ENCODE data around the gene STAT3.
A peak's percentile ranks its signal among the peaks of the same experiment; 100 is the strongest.

Gene STAT3

DNA sequence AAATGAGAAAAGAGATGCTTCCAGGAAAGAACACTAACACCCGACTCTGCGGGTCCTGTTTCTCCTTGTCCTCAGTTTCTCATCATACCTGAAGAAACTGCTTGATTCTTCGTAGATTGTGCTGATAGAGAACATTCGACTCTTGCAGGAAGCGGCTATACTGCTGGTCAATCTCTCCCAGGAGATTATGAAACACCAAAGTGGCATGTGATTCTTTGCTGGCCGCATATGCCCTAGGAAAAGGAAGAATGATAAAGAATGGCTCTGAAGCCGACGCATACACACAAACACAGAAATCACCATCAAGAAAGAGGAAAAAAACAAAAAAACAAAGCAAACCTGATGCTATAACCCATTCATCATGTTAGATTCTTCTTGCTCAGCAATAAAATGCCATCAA is 41.8 kb downstream of the STAT3 start:
- no peak overlapping the region for H3K27ac Mint-ChIP-seq
- no peaks in the 10 kb centered on the region for H3K27me3 Mint-ChIP-seq (ENCODE audit: low read depth)
- H3K4me3 Mint-ChIP-seq = no peak overlapping the region
- H3K4me1 Mint-ChIP-seq = peaks cover 9% of the 10 kb centered on the region
- TF ChIP-seq, protein P1, sequence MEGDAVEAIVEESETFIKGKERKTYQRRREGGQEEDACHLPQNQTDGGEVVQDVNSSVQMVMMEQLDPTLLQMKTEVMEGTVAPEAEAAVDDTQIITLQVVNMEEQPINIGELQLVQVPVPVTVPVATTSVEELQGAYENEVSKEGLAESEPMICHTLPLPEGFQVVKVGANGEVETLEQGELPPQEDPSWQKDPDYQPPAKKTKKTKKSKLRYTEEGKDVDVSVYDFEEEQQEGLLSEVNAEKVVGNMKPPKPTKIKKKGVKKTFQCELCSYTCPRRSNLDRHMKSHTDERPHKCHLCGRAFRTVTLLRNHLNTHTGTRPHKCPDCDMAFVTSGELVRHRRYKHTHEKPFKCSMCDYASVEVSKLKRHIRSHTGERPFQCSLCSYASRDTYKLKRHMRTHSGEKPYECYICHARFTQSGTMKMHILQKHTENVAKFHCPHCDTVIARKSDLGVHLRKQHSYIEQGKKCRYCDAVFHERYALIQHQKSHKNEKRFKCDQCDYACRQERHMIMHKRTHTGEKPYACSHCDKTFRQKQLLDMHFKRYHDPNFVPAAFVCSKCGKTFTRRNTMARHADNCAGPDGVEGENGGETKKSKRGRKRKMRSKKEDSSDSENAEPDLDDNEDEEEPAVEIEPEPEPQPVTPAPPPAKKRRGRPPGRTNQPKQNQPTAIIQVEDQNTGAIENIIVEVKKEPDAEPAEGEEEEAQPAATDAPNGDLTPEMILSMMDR (IDR thresholded peaks at IDR 0.05; ENCODE audit: unreplicated experiment in 3 of 3) = no peak
- H3K36me3 Mint-ChIP-seq (ENCODE audit: low read depth) = peaks cover 44% of the 10 kb centered on the region
- H3K9me3 Mint-ChIP-seq = no peaks in the 10 kb centered on the region

DNA sequence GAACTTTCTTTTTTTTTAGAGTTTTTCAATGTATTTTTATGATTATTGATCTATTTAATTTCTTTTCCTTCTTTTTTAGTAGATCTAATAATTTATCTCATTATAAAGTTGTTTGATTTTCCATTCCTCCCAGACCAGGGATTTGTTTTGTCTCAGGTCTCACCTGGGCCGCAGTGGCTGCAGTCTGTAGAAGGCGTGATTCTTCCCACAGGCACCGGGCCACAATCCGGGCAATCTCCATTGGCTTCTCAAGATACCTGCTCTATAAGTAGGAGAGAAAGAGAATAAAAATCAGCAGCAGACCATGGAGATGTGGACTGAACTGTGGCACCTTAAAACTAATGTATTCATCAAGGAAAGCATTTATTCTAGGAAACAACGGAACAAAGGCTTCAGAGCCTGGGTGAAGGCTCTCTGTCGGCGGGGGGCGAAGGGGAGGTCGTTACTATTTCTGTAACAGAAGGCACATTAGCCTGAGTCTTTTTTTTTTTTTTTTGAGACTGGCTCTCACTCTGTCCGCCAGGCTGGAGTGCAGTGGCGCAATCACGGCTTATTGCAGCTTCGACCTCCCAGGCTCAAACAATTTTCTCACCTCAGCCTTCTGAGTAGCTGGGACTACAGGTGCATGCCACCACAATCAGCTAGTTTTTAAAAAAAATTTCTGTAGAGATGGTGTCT is 42.7 kb downstream of the STAT3 start:
- no peaks in the 10 kb centered on the region for H3K27me3 Mint-ChIP-seq (ENCODE audit: low read depth)
- H3K27ac Mint-ChIP-seq = peak overlapping the region in 1 of 3 experiments; percentile 48
- H3K4me3 Mint-ChIP-seq = no peak overlapping the region
- H3K4me1 Mint-ChIP-seq = peaks cover 9% of the 10 kb centered on the region
- TF ChIP-seq, protein P1 (IDR thresholded peaks at IDR 0.05; ENCODE audit: unreplicated experiment in 3 of 3) = no peak
- H3K36me3 Mint-ChIP-seq (ENCODE audit: low read depth) = peaks cover 52% of the 10 kb centered on the region
- H3K9me3 Mint-ChIP-seq = no peaks in the 10 kb centered on the region

DNA sequence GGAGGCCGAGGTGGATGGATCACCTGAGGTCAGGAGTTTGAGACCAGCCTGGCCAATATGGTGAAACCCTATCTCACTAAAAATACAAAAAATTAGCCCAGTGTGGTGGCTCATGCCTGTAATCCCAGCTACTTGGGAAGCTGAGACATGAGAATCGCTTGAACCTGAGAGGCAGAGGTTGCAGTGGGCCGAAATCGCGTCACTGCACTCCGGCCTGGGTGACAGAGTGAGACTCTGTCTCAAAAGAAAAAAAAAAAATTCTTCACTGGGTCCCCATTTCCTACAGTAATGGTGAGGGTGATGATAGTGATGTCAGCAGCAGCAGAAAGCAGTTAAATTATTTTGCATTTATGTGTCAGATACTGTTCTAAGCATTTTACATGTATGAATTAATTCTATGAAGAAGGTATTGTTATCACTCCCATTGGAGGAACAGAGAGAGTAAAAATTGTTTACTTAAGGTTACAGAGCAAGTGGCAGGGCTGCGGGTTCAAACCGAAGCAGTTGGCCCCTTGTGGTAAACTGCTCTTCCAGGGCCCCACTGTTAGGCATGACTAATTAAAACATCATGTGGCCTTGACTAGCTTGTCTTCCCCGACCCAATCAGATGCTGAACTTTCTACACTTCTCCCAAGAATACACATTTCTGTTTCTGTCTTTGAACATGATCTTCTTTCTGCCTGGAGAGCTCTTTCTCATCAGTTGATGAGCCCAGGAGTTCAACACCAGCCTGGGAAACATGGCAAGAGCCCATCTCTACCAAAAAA is 45.8 kb downstream of the STAT3 start:
- Mint-ChIP-seq H3K36me3 (ENCODE audit: low read depth) (peaks cover 63% of the 10 kb centered on the region), H3K27me3 (ENCODE audit: low read depth) (no peaks in the 10 kb centered on the region), H3K4me3 (no peak overlapping the region), H3K4me1 (peaks cover 3% of the 10 kb centered on the region), H3K27ac (no peak overlapping the region), H3K9me3 (no peaks in the 10 kb centered on the region)
- TF ChIP-seq, protein P1 (IDR thresholded peaks at IDR 0.05; ENCODE audit: unreplicated experiment in 3 of 3) = no peak

DNA sequence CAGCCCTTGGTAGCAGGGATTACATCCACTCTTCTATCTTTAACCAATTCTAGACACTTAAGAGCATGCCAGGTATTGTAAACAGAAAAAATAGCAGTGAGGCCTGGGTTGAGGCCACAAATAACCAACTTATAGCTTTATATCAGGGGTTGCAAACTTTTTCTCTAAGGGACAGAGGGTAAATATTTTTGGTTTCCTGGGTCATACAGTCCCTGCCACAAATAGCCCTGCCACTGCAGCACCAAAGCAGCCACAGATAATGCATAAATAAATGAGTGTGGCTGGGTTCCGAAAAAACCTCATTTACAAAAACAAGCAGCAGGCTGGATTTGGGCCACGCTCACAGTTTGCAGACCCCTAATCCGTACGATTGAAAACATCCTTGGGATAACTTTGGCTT is 46.7 kb downstream of the STAT3 start:
- H3K27me3 Mint-ChIP-seq (ENCODE audit: low read depth) = no peaks in the 10 kb centered on the region
- no peaks in the 10 kb centered on the region for H3K9me3 Mint-ChIP-seq
- H3K36me3 Mint-ChIP-seq (ENCODE audit: low read depth) = peaks cover 61% of the 10 kb centered on the region
- H3K27ac Mint-ChIP-seq = no peak overlapping the region
- H3K4me1 Mint-ChIP-seq = no peaks in the 10 kb centered on the region
- TF ChIP-seq, protein P1 (IDR thresholded peaks at IDR 0.05; ENCODE audit: unreplicated experiment in 3 of 3) = no peak
- H3K4me3 Mint-ChIP-seq = no peak overlapping the region

DNA sequence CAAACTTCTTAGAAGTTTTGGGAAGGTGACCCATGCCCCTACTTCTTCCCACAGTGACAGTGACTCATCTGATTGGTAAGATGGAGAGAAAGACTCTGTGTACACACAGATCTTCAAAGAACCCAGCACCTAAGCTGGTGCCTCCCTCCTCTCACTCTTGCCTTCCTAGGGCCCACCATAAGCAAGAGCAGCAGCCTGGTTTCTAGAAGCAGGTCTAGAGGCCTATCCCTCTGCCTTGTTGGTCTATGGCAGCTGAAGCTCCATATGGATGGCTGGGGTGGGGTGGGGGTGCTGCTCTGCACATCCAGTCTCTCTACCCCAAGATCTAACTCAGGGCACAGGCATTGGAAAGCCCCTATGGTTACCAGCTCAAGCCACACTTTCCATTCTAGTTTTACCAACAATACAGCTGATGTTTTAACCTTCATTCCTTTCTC is 47.5 kb downstream of the STAT3 start:
- Mint-ChIP-seq H3K27me3 (ENCODE audit: low read depth) (no peaks in the 10 kb centered on the region), H3K9me3 (no peaks in the 10 kb centered on the region), H3K4me3 (no peak overlapping the region), H3K4me1 (no peaks in the 10 kb centered on the region), H3K27ac (no peak overlapping the region), H3K36me3 (ENCODE audit: low read depth) (peaks cover 57% of the 10 kb centered on the region)
- TF ChIP-seq, protein P1 (IDR thresholded peaks at IDR 0.05; ENCODE audit: unreplicated experiment in 3 of 3) = no peak

Measured in nephron (organoid).